ENCODE measurements around the gene FXR2. TPM values are rescaled to one million over a fixed set of nuclear protein-coding genes. Genes with fewer than 3 reads are reported as not detected.

Gene FXR2
- total and polyA plus RNA-seq, 10 donors, result 17.7 to 29.3 (median 24.0) TPM

DNA sequence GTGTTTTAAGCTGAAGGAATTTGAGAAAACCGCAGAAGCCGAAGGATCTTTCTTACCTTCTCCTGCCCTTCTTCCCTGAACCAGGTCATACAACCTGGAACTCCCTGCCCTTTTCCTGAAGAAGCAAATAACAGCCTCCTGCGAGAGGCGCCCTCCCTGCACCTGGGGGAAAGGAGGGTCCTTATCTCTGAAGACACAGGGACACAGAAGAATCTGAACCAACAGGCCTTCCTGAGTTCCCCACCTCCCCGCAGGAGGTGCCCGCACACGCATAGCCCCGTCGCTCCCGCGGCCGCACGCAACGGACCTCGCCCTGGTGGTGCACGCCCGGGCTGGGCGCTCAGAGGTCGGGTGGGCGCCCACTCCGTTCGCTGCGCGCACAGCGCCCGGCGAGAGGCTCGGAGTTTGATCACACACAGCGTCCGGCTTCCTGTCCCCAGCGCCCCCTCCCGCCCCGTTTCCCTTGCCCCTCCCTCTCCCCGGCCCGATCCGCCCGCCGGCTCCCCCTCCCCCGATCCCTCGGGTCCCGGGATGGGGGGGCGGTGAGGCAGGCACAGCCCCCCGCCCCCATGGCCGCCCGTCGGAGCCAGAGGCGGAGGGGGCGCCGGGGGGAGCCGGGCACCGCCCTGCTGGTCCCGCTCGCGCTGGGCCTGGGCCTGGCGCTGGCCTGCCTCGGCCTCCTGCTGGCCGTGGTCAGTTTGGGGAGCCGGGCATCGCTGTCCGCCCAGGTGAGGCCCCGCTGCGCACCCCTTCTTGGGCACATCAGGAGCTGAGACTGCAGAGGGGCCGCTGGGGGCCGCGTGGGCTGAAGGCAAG, 65.9 kb downstream of the FXR2 start, which contains the start of gene TNFSF12:
TSS of gene TNFSF12 (plus strand) at position 474 of the 816 bp plus-strand sequence. CDS start at position 570, 96 bp downstream.
- Histone ChIP-seq H3K27ac (peak within 1 kb of the TSS; percentile 87 to 97 (median 93)), H3K27me3 (replicated peaks in 1 of 7) (no peaks in the 10 kb centered on the region), H3K4me1 (peaks cover 15 to 67% (median 59%) of the 10 kb centered on the region in 6 donors), H3K9me3 (no peaks in the 10 kb centered on the region), H3K4me3 (peak within 1 kb of the TSS; percentile 60 to 82 (median 64)), H3K36me3 (peaks cover 0 to 23% (median 0%) of the 10 kb centered on the region in 6 donors)
- peak; percentile 94 for DNase-seq
- intact Hi-C loops (cut with DNase I; ENCODE audit: low total_unique reads), result no loop called here
- TF ChIP-seq, protein P1, sequence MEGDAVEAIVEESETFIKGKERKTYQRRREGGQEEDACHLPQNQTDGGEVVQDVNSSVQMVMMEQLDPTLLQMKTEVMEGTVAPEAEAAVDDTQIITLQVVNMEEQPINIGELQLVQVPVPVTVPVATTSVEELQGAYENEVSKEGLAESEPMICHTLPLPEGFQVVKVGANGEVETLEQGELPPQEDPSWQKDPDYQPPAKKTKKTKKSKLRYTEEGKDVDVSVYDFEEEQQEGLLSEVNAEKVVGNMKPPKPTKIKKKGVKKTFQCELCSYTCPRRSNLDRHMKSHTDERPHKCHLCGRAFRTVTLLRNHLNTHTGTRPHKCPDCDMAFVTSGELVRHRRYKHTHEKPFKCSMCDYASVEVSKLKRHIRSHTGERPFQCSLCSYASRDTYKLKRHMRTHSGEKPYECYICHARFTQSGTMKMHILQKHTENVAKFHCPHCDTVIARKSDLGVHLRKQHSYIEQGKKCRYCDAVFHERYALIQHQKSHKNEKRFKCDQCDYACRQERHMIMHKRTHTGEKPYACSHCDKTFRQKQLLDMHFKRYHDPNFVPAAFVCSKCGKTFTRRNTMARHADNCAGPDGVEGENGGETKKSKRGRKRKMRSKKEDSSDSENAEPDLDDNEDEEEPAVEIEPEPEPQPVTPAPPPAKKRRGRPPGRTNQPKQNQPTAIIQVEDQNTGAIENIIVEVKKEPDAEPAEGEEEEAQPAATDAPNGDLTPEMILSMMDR (IDR thresholded peaks at IDR 0.05 in 8 of 11, conservative IDR thresholded peaks at IDR 0.05 in 3 of 11), result peak in 5 of 11 experiments; percentile 8 to 24 (median 18)
- TF ChIP-seq POLR2A (IDR thresholded peaks at IDR 0.05), result peak in 1 of 3 donors; percentile 41
- peak; percentile 83 to 90 (median 89) for TF ChIP-seq POLR2AphosphoS5 (IDR thresholded peaks at IDR 0.05)
- WGBS, 5 donors, result 0 to 5% (median 2%) methylated on average over 17 to 65 of the region's 65 CpGs

DNA sequence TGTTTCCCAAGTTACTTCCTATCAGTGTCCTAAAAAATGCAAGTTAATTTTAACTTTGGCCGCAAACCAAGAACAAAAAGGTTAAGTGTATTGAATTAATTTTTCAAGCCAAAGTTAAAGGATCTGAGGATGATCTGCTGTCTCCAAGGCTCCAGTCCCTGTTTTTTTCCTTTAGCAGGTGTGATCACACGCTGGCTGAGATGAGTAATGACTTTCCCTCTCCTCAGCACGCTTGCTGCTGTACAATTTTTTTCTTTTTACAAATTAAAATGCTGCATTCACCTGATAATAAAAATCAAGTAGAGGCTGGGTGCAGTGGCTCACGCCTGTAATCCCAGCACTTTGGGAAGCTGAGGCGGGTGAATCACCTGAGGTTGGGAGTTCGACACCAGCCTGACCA, 69.8 kb downstream of the FXR2 start:
- Histone ChIP-seq H3K27me3 (replicated peaks in 1 of 7) (no peaks in the 10 kb centered on the region), H3K36me3 (no peaks in the 10 kb centered on the region), H3K27ac (peak overlapping the region in 4 of 8 donors; percentile 14 to 50 (median 37)), H3K9me3 (no peaks in the 10 kb centered on the region), H3K4me1 (peaks cover 4 to 30% (median 25%) of the 10 kb centered on the region in 6 donors), H3K4me3 (no peak overlapping the region)
- 62 to 80% (median 69%) methylated on average over 6 of the region's 6 CpGs for WGBS, 5 donors
- TF ChIP-seq, protein P1 (IDR thresholded peaks at IDR 0.05 in 8 of 11, conservative IDR thresholded peaks at IDR 0.05 in 3 of 11), result no peak
- TF ChIP-seq POLR2A (IDR thresholded peaks at IDR 0.05) (no peak), POLR2AphosphoS5 (IDR thresholded peaks at IDR 0.05) (no peak)
- intact Hi-C loops (cut with DNase I; ENCODE audit: low total_unique reads), result no loop called here
- no peak for DNase-seq

Small RNAs within 50 kb of the gene (small RNA-seq; reads per million reads assigned to genes)
- gene CD68, result 0 to 0.07 (median 0) reads per million in 4 donors
- gene SNORA48, result 0 reads per million in 4 donors
- gene SNORD10, result 0 reads per million in 4 donors

Other genes starting within 250 kb of the FXR2 start
- gene TNK1, start 233.8 kb downstream of the FXR2 start, total RNA-seq, result 10 to 100 TPM in 1 of 7 donors, 1 to 10 TPM in 6; 4.2 to 16.2 (median 6.4) TPM
- 1 to 10 TPM; 6.6 to 8.7 (median 8.3) TPM for gene TNK1, start 233.8 kb downstream of the FXR2 start, polyA plus RNA-seq
- gene PLSCR3, start 220.4 kb downstream of the FXR2 start, total RNA-seq, result 10 to 100 TPM; 34.1 to 63.2 (median 51.1) TPM
- 10 to 100 TPM; 31.3 to 45.9 (median 33.3) TPM for gene PLSCR3, start 220.4 kb downstream of the FXR2 start, polyA plus RNA-seq
- 10 to 100 TPM; 39.1 to 82.5 (median 50.3) TPM for gene TMEM256, start 210.8 kb downstream of the FXR2 start, total RNA-seq
- gene TMEM256, start 210.8 kb downstream of the FXR2 start, polyA plus RNA-seq, result 100 to 1,000 TPM; 175 to 193 (median 179) TPM
- 10 to 100 TPM in 6 of 7 donors, 1 to 10 TPM in 1; 8.7 to 23.0 (median 13.0) TPM for gene NLGN2, start 207.1 kb downstream of the FXR2 start, total RNA-seq
- 1 to 10 TPM; 2.2 to 6.5 (median 4.3) TPM for gene NLGN2, start 207.1 kb downstream of the FXR2 start, polyA plus RNA-seq
- not detected for gene SPEM1, start 194.6 kb downstream of the FXR2 start, total RNA-seq
- not detected for gene SPEM1, start 194.6 kb downstream of the FXR2 start, polyA plus RNA-seq
- not detected for gene SPEM2, start 189.3 kb downstream of the FXR2 start, total RNA-seq
- gene SPEM2, start 189.3 kb downstream of the FXR2 start, polyA plus RNA-seq, result not detected
- gene SPEM3, start 186.0 kb downstream of the FXR2 start, total RNA-seq, result not detected
- not detected for gene SPEM3, start 186.0 kb downstream of the FXR2 start, polyA plus RNA-seq
- gene TMEM102, start 179.5 kb downstream of the FXR2 start, total RNA-seq, result 10 to 100 TPM in 5 of 7 donors, 1 to 10 TPM in 2; 7.1 to 17.4 (median 10.9) TPM
- gene TMEM102, start 179.5 kb downstream of the FXR2 start, polyA plus RNA-seq, result 1 to 10 TPM; 4.7 to 9.8 (median 7.8) TPM
- gene FGF11, start 175.4 kb downstream of the FXR2 start, total RNA-seq, result 1 to 10 TPM; 1.0 to 5.5 (median 3.2) TPM
- gene FGF11, start 175.4 kb downstream of the FXR2 start, polyA plus RNA-seq, result 1 to 10 TPM; 1.5 to 3.5 (median 2.0) TPM
- 10 to 100 TPM in 5 of 7 donors, 1 to 10 TPM in 2; 7.3 to 12.9 (median 11.4) TPM for gene CHRNB1, start 169.8 kb downstream of the FXR2 start, total RNA-seq
- gene CHRNB1, start 169.8 kb downstream of the FXR2 start, polyA plus RNA-seq, result 10 to 100 TPM in 2 of 3 donors, 1 to 10 TPM in 1; 7.3 to 12.4 (median 11.1) TPM
- 10 to 100 TPM; 38.7 to 68.8 (median 46.5) TPM for gene ZBTB4, start 135.3 kb downstream of the FXR2 start, total RNA-seq
- 10 to 100 TPM; 10.5 to 23.7 (median 12.3) TPM for gene ZBTB4, start 135.3 kb downstream of the FXR2 start, polyA plus RNA-seq
- gene SLC35G6, start 133.5 kb downstream of the FXR2 start, total RNA-seq, result not detected
- under 1 TPM in 1 of 3 donors, not detected in 2; 0.13 TPM for gene SLC35G6, start 133.5 kb downstream of the FXR2 start, polyA plus RNA-seq
- gene POLR2A, start 130.5 kb downstream of the FXR2 start, total RNA-seq, result 100 to 1,000 TPM; 108 to 196 (median 173) TPM
- gene POLR2A, start 130.5 kb downstream of the FXR2 start, polyA plus RNA-seq, result 10 to 100 TPM in 1 of 3 donors, 1 to 10 TPM in 2; 8.2 to 26.0 (median 8.8) TPM
- gene TNFSF12, start 65.8 kb downstream of the FXR2 start, total RNA-seq, result 10 to 100 TPM; 37.4 to 64.6 (median 60.5) TPM
- gene TNFSF12, start 65.8 kb downstream of the FXR2 start, polyA plus RNA-seq, result 10 to 100 TPM; 46.5 to 65.0 (median 49.3) TPM
- 10 to 100 TPM; 14.5 to 54.0 (median 31.6) TPM for gene TNFSF13, start 56.1 kb downstream of the FXR2 start, total RNA-seq
- 10 to 100 TPM; 19.9 to 23.4 (median 20.5) TPM for gene TNFSF13, start 56.1 kb downstream of the FXR2 start, polyA plus RNA-seq
- gene SENP3, start 53.0 kb downstream of the FXR2 start, total RNA-seq, result 10 to 100 TPM; 36.3 to 71.7 (median 42.9) TPM
- gene SENP3, start 53.0 kb downstream of the FXR2 start, polyA plus RNA-seq, result 10 to 100 TPM; 43.1 to 52.7 (median 45.6) TPM
- gene CD68, start 35.3 kb downstream of the FXR2 start, total RNA-seq, result 100 to 1,000 TPM; 177 to 387 (median 271) TPM
- gene CD68, start 35.3 kb downstream of the FXR2 start, polyA plus RNA-seq, result 100 to 1,000 TPM in 1 of 3 donors, 10 to 100 TPM in 2; 52.5 to 236 (median 86.1) TPM
- 100 to 1,000 TPM in 1 of 7 donors, 10 to 100 TPM in 6; 35.5 to 163 (median 51.2) TPM for gene MPDU1, start 31.0 kb downstream of the FXR2 start, total RNA-seq
- 10 to 100 TPM; 42.7 to 73.0 (median 59.5) TPM for gene MPDU1, start 31.0 kb downstream of the FXR2 start, polyA plus RNA-seq
- 1 to 10 TPM in 1 of 7 donors, under 1 TPM in 2, not detected in 4; 0.41 to 1.7 (median 0.64) TPM for gene SOX15, start 24.8 kb downstream of the FXR2 start, total RNA-seq
- under 1 TPM; 0.20 to 0.44 (median 0.32) TPM for gene SOX15, start 24.8 kb downstream of the FXR2 start, polyA plus RNA-seq
- 10 to 100 TPM; 65.1 to 98.6 (median 80.6) TPM for gene SAT2, start 12.9 kb upstream of the FXR2 start, total RNA-seq
- gene SAT2, start 12.9 kb upstream of the FXR2 start, polyA plus RNA-seq, result 100 to 1,000 TPM; 116 to 229 (median 191) TPM
- gene SHBG, start 15.2 kb upstream of the FXR2 start, total RNA-seq, result 1 to 10 TPM in 2 of 7 donors, under 1 TPM in 3, not detected in 2; 0.49 to 1.9 (median 0.70) TPM
- gene SHBG, start 15.2 kb upstream of the FXR2 start, polyA plus RNA-seq, result under 1 TPM; 0.27 to 0.35 (median 0.28) TPM
- 10 to 100 TPM in 1 of 7 donors, 1 to 10 TPM in 6; 3.8 to 10.1 (median 5.1) TPM for gene ATP1B2, start 36.0 kb upstream of the FXR2 start, total RNA-seq
- under 1 TPM; 0.26 to 0.56 (median 0.54) TPM for gene ATP1B2, start 36.0 kb upstream of the FXR2 start, polyA plus RNA-seq
- gene TP53, start 72.6 kb upstream of the FXR2 start, total RNA-seq, result 10 to 100 TPM; 37.0 to 83.9 (median 58.5) TPM
- gene TP53, start 72.6 kb upstream of the FXR2 start, polyA plus RNA-seq, result 10 to 100 TPM; 33.6 to 48.1 (median 40.1) TPM
- gene WRAP53, start 73.6 kb upstream of the FXR2 start, total RNA-seq, result 10 to 100 TPM in 1 of 7 donors, 1 to 10 TPM in 6; 8.5 to 10.6 (median 9.5) TPM
- 10 to 100 TPM; 13.3 to 21.8 (median 16.4) TPM for gene WRAP53, start 73.6 kb upstream of the FXR2 start, polyA plus RNA-seq
- gene EFNB3, start 90.3 kb upstream of the FXR2 start, total RNA-seq, result under 1 TPM in 6 of 7 donors, not detected in 1; 0.17 to 0.60 (median 0.29) TPM
- gene EFNB3, start 90.3 kb upstream of the FXR2 start, polyA plus RNA-seq, result under 1 TPM; 0.04 to 0.11 (median 0.06) TPM
- 1 to 10 TPM in 1 of 7 donors, under 1 TPM in 5, not detected in 1; 0.13 to 1.1 (median 0.23) TPM for gene DNAH2, start 102.8 kb upstream of the FXR2 start, total RNA-seq
- gene DNAH2, start 102.8 kb upstream of the FXR2 start, polyA plus RNA-seq, result under 1 TPM; 0.02 to 0.03 (median 0.02) TPM
- gene KDM6B, start 219.3 kb upstream of the FXR2 start, total RNA-seq, result 100 to 1,000 TPM in 1 of 7 donors, 10 to 100 TPM in 6; 22.3 to 110 (median 60.8) TPM
- 10 to 100 TPM in 1 of 3 donors, 1 to 10 TPM in 2; 2.9 to 11.7 (median 4.0) TPM for gene KDM6B, start 219.3 kb upstream of the FXR2 start, polyA plus RNA-seq
- gene TMEM88, start 240.2 kb upstream of the FXR2 start, total RNA-seq, result 10 to 100 TPM in 5 of 7 donors, 1 to 10 TPM in 2; 5.2 to 31.8 (median 18.0) TPM
- gene TMEM88, start 240.2 kb upstream of the FXR2 start, polyA plus RNA-seq, result 10 to 100 TPM in 1 of 3 donors, 1 to 10 TPM in 2; 5.5 to 26.2 (median 9.5) TPM
- gene NAA38, start 242.7 kb upstream of the FXR2 start, total RNA-seq, result 100 to 1,000 TPM in 1 of 7 donors, 10 to 100 TPM in 6; 51.0 to 111 (median 56.9) TPM
- 100 to 1,000 TPM; 119 to 185 (median 182) TPM for gene NAA38, start 242.7 kb upstream of the FXR2 start, polyA plus RNA-seq
- gene CYB5D1, start 243.1 kb upstream of the FXR2 start, total RNA-seq, result 10 to 100 TPM in 1 of 7 donors, 1 to 10 TPM in 6; 4.1 to 13.2 (median 5.9) TPM
- 1 to 10 TPM; 2.1 to 3.8 (median 2.9) TPM for gene CYB5D1, start 243.1 kb upstream of the FXR2 start, polyA plus RNA-seq